H9 (cell line): ENCODE data around the gene TMEM91. TPM values are rescaled to one million over a fixed set of nuclear protein-coding genes. Genes with fewer than 3 reads are reported as not detected.

Experiments used
- DNase-seq: peaks from one replicate; pipeline ENCODE4 v3.0.0-alpha.2; 2017
- H2AFZ ChIP-seq: one replicate; pipeline ENCODE4 v1.6.1; 2013; ENCODE audit warnings: mild to moderate bottlenecking, low read length, control low read depth, moderate library complexity
- H2AK5ac ChIP-seq: 2 replicates; pipeline ENCODE4 v1.6.1; 2013; ENCODE audit warnings: low read length, control low read depth, mixed read lengths; ENCODE audit not compliant: insufficient read length
- H2BK120ac ChIP-seq: one replicate; pipeline ENCODE4 v1.6.1; 2013; ENCODE audit warnings: low read depth, mild to moderate bottlenecking, low read length, control low read depth, inconsistent platforms; ENCODE audit not compliant: poor library complexity, severe bottlenecking
- H2BK12ac ChIP-seq: 2 replicates; pipeline ENCODE4 v1.6.1; 2013; ENCODE audit warnings: low read length, control low read depth, mixed read lengths, low read depth; ENCODE audit not compliant: insufficient read length
- H2BK15ac ChIP-seq: 2 replicates; pipeline ENCODE4 v1.6.1; 2013; ENCODE audit warnings: low read depth, low read length, control low read depth
- H2BK20ac ChIP-seq: one replicate; pipeline ENCODE4 v1.6.1; 2013; ENCODE audit warnings: low read depth, mild to moderate bottlenecking, low read length, control low read depth, inconsistent platforms; ENCODE audit not compliant: poor library complexity, severe bottlenecking
- H2BK5ac ChIP-seq: 2 replicates; pipeline ENCODE4 v1.6.1; 2013; ENCODE audit warnings: low read length, control low read depth, mixed read lengths; ENCODE audit not compliant: insufficient read length
- H3K14ac ChIP-seq: 2 replicates; pipeline ENCODE4 v1.6.1; 2013; ENCODE audit warnings: low read length, control low read depth; ENCODE audit not compliant: insufficient read depth
- H3K18ac ChIP-seq: 2 replicates; pipeline ENCODE4 v1.6.1; 2013; ENCODE audit warnings: low read depth, mild to moderate bottlenecking, mixed read lengths, low read length, control low read depth; ENCODE audit not compliant: insufficient read length
- H3K23ac ChIP-seq: 2 replicates; pipeline ENCODE4 v1.6.1; 2013; ENCODE audit warnings: low read length, control low read depth, mixed read lengths, low read depth; ENCODE audit not compliant: insufficient read length
- H3K23me2 ChIP-seq: 2 replicates; pipeline ENCODE4 v1.6.1; 2013; ENCODE audit warnings: low read depth, mild to moderate bottlenecking, mixed read lengths, low read length, control low read depth; ENCODE audit not compliant: insufficient read length, poor library complexity, severe bottlenecking
- H3K27ac ChIP-seq: 2 replicates; pipeline ENCODE4 v1.5.1; 2013; ENCODE audit warnings: low read length, control low read depth, mixed read lengths, low read depth; ENCODE audit not compliant: insufficient read length
- H3K27me3 ChIP-seq: 2 replicates; pipeline ENCODE4 v1.6.1; 2013; ENCODE audit warnings: low read length, control low read depth, inconsistent platforms; ENCODE audit not compliant: insufficient read depth
- H3K4ac ChIP-seq: 2 replicates; pipeline ENCODE4 v1.6.1; 2013; ENCODE audit warnings: low read depth, mild to moderate bottlenecking, control low read depth, inconsistent platforms, low read length, moderate library complexity
- H3K4me1 ChIP-seq: 2 replicates; pipeline ENCODE4 v1.6.1; 2013; ENCODE audit warnings: low read length, control low read depth, inconsistent platforms; ENCODE audit not compliant: insufficient read depth
- H3K4me2 ChIP-seq: 2 replicates; pipeline ENCODE4 v1.6.1; 2013; ENCODE audit warnings: low read length, control low read depth, mixed read lengths; ENCODE audit not compliant: insufficient read length, insufficient read depth
- H3K56ac ChIP-seq: 2 replicates; pipeline ENCODE4 v1.6.1; 2013; ENCODE audit warnings: low read depth, mild to moderate bottlenecking, mixed read lengths, low read length, control low read depth; ENCODE audit not compliant: insufficient read length
- H3K79me1 ChIP-seq: 2 replicates; pipeline ENCODE4 v1.6.1; 2013; ENCODE audit warnings: low read depth, mild to moderate bottlenecking, moderate library complexity, low read length, control low read depth, inconsistent platforms; ENCODE audit not compliant: insufficient read depth, poor library complexity, severe bottlenecking
- H3K79me2 ChIP-seq: 2 replicates; pipeline ENCODE4 v1.6.1; 2013; ENCODE audit warnings: low read length, control low read depth, inconsistent platforms; ENCODE audit not compliant: insufficient read depth
- H3K9ac ChIP-seq: 2 replicates; pipeline ENCODE4 v1.6.1; 2013; ENCODE audit warnings: low read length, control low read depth, mixed read lengths; ENCODE audit not compliant: insufficient read length; ENCODE audit errors: extremely low read depth
- H3K9me3 ChIP-seq: one replicate; pipeline ENCODE4 v1.6.1; 2013; ENCODE audit warnings: low read depth, low read length, inconsistent platforms; ENCODE audit not compliant: control insufficient read depth
- H3T11ph ChIP-seq: one replicate; pipeline ENCODE4 v1.6.1; 2013; ENCODE audit warnings: mild to moderate bottlenecking, low read length, control low read depth, inconsistent platforms
- H4K20me1 ChIP-seq: one replicate; pipeline ENCODE4 v1.6.1; 2013; ENCODE audit not compliant: control insufficient read depth, insufficient read length, insufficient read depth
- H4K5ac ChIP-seq: 2 replicates; pipeline ENCODE4 v1.6.1; 2013; ENCODE audit warnings: low read depth, mild to moderate bottlenecking, mixed read lengths, low read length, control low read depth; ENCODE audit not compliant: insufficient read length
- H4K8ac ChIP-seq: replicated peaks from 2 replicates; pipeline ENCODE4 v1.6.1; 2013; ENCODE audit warnings: low read length, control low read depth, mixed read lengths, low read depth; ENCODE audit not compliant: insufficient read length
- H4K91ac ChIP-seq: 2 replicates; pipeline ENCODE4 v1.6.1; 2013; ENCODE audit warnings: low read depth, mild to moderate bottlenecking, moderate library complexity, mixed read lengths, low read length, control low read depth; ENCODE audit not compliant: insufficient read length
- H3K27ac Mint-ChIP-seq, 3 experiments: 2 replicates in 2 of 3; 3 replicates in 1 of 3; pipeline ENCODE4 v1.8.0; 2020 to 2021; ENCODE audit warnings: mixed read lengths in 3 of 3, mild to moderate bottlenecking in 1 of 3, moderate library complexity in 1 of 3
- H3K27me3 Mint-ChIP-seq: 2 replicates; pipeline ENCODE4 v1.8.0; 2021; ENCODE audit warnings: low read depth, mild to moderate bottlenecking, moderate library complexity, mixed read lengths
- H3K36me3 Mint-ChIP-seq, 3 experiments: 2 replicates in 2 of 3; 3 replicates in 1 of 3; pipeline ENCODE4 v1.8.0; 2020 to 2021; ENCODE audit warnings: low read depth in 3 of 3, mixed read lengths in 3 of 3; ENCODE audit not compliant: insufficient read depth in 1 of 3
- H3K4me1 Mint-ChIP-seq, 2 experiments: 2 replicates each; pipeline ENCODE4 v1.8.0; 2020; ENCODE audit warnings: mixed read lengths in 2 of 2
- H3K4me3 Mint-ChIP-seq, 2 experiments: 2 replicates in 1 of 2; 3 replicates in 1 of 2; pipeline ENCODE4 v1.8.0; 2020 to 2021; ENCODE audit warnings: mild to moderate bottlenecking in 2 of 2, mixed read lengths in 2 of 2, moderate library complexity in 1 of 2
- H3K9me3 Mint-ChIP-seq, 2 experiments: 2 replicates in 1 of 2; 3 replicates in 1 of 2; pipeline ENCODE4 v1.8.0; 2020; ENCODE audit warnings: mild to moderate bottlenecking in 2 of 2, mixed read lengths in 2 of 2, moderate library complexity in 1 of 2
- WGBS: extraction: QIAGEN DNeasy Blood & Tissue Kit; methylation state at CpG from one replicate; pipeline ENCODE4 v1.1.7; 2013; ENCODE audit warnings: missing lambda C conversion rate, low lambda C conversion rate, mixed read lengths; ENCODE audit not compliant: insufficient read length; ENCODE audit errors: extremely low coverage; 5-methylcytosine and 5-hydroxymethylcytosine counted together
- total RNA-seq: library from RNA; stranded (reverse); gene quantifications from 2 replicates; pipeline ENCODE4 v1.2.1, GENCODE V29; 2021
- TF ChIP-seq, protein P1 (sequence below): fragments of 200-600 bp; sonication (generic); conservative IDR thresholded peaks from 3 replicates; pipeline ENCODE4 v1.8.0; 2021; ENCODE audit warnings: antibody characterized with exemption, mild to moderate bottlenecking

TMEM91 gene
- total RNA-seq, 1 experiment from 2014 or later, result 5.7 TPM

GRCh38 chr19:41413947-41414346 is 37.6 kb downstream of the TMEM91 start:
- Histone ChIP-seq H2AFZ (no peak overlapping the region), H4K20me1 (no peaks in the 10 kb centered on the region), H3T11ph (no peak overlapping the region), H2BK5ac (no peak overlapping the region), H2BK15ac (no peak overlapping the region), H4K8ac (no peak overlapping the region), H3K79me2 (no peaks in the 10 kb centered on the region), H2AK5ac (no peak overlapping the region), H3K4me1 (no peaks in the 10 kb centered on the region; the same call in 1 of the 2 replicates), H4K5ac (no peak overlapping the region), H4K91ac (no peak overlapping the region), H3K18ac (no peak overlapping the region), H3K23me2 (peaks cover 4% of the 10 kb centered on the region), H3K4ac (no peak overlapping the region), H3K14ac (no peak overlapping the region), H3K27me3 (no peaks in the 10 kb centered on the region), H2BK20ac (no peak overlapping the region), H3K56ac (no peak overlapping the region), H3K79me1 (no peaks in the 10 kb centered on the region), H3K9me3 (no peaks in the 10 kb centered on the region), H3K4me2 (no peak overlapping the region), H3K27ac (no peak overlapping the region), H3K23ac (no peak overlapping the region), H3K9ac (no peak overlapping the region), H2BK12ac (no peak overlapping the region), H2BK120ac (no peak overlapping the region)
- Mint-ChIP-seq H3K27ac (peak overlapping the region in 2 of 3 experiments; percentile 44 to 63; a peak in 1 of 7 replicates), H3K4me1 (peaks cover 0 to 6% of the 10 kb centered on the region in 2 experiments; a peak in 2 of 4 replicates), H3K4me3 (no peak overlapping the region), H3K9me3 (no peaks in the 10 kb centered on the region), H3K27me3 (no peaks in the 10 kb centered on the region; the same call in 1 of the 2 replicates), H3K36me3 (peaks cover 6 to 29% (median 29%) of the 10 kb centered on the region in 3 experiments)
- TF ChIP-seq, protein P1, sequence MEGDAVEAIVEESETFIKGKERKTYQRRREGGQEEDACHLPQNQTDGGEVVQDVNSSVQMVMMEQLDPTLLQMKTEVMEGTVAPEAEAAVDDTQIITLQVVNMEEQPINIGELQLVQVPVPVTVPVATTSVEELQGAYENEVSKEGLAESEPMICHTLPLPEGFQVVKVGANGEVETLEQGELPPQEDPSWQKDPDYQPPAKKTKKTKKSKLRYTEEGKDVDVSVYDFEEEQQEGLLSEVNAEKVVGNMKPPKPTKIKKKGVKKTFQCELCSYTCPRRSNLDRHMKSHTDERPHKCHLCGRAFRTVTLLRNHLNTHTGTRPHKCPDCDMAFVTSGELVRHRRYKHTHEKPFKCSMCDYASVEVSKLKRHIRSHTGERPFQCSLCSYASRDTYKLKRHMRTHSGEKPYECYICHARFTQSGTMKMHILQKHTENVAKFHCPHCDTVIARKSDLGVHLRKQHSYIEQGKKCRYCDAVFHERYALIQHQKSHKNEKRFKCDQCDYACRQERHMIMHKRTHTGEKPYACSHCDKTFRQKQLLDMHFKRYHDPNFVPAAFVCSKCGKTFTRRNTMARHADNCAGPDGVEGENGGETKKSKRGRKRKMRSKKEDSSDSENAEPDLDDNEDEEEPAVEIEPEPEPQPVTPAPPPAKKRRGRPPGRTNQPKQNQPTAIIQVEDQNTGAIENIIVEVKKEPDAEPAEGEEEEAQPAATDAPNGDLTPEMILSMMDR, result no peak
- no peak for DNase-seq
- no CpG with 5 or more reads among the region's 10 CpGs for WGBS
